K562 (cell line): ENCODE results near the gene PHKA2. TPM values are rescaled to one million over a fixed set of nuclear protein-coding genes. Genes with fewer than 3 reads are reported as not detected.

Source experiments
- ATAC-seq: fragments of 200-7000 bp; cut with Tn5 transposase; 3 replicates; pipeline ENCODE4 v1.9.1; 2020; ENCODE audit warnings: moderate library complexity
- BruUV-seq: library from RNA; stranded (reverse); fragments of 400-500 nt; replicated peaks from 2 replicates; lab custom pipeline; 2021; lab: Mats Ljungman, UMichigan
- CTCF ChIA-PET: fragments of 300-600 bp; formaldehyde crosslinking; extraction: SDS; loops from one replicate; lab custom pipeline; 2021; ENCODE audit warnings: low intra/inter-chr PET ratio; lab: Yijun Ruan, JAX
- POLR2A ChIA-PET: fragments of 300-600, 350-650 bp; sonication (Branson Sonifier 250); formaldehyde crosslinking; extraction: SDS; loops from one replicate; lab custom pipeline; 2021; ENCODE audit warnings: antibody characterized with exemption, inconsistent platforms; lab: Yijun Ruan, JAX
- DNase-seq, 4 experiments: peaks; one replicate each; pipeline versions ENCODE4 v3.0.0 to v3.0.0-alpha.2; 2011 to 2018; ENCODE audit warnings: low spot score in 3 of 4, mixed read lengths in 3 of 4; ENCODE audit errors: extremely low read depth in 1 of 4
- FAIRE-seq: peaks from 2 replicates; lab custom pipeline; 2011; peaks lifted over from hg19 to GRCh38; lab: Jason Lieb, UNC
- H2AFZ ChIP-seq: 2 replicates; pipeline ENCODE4 v1.6.0; 2011; ENCODE audit warnings: low read depth, low read length, control low read depth, inconsistent platforms
- H3K27ac ChIP-seq: fragments of 200-600 bp; 3 replicates; pipeline ENCODE4 v1.8.0; 2011; ENCODE audit warnings: low read depth, mild to moderate bottlenecking, control low read depth, inconsistent platforms, low read length, moderate library complexity, mixed read lengths; ENCODE audit errors: extremely low read depth
- H3K27me3 ChIP-seq, 2 experiments: fragments of 300-600 bp in 1 of 2; 2 replicates in 1 of 2; 3 replicates in 1 of 2; pipeline versions ENCODE4 v1.6.0 to v1.8.0; 2011; ENCODE audit warnings: inconsistent platforms in 2 of 2, low read length in 2 of 2, mild to moderate bottlenecking in 1 of 2, mixed read lengths in 1 of 2, moderate library complexity in 1 of 2; ENCODE audit not compliant: control insufficient read depth in 2 of 2, insufficient read depth in 2 of 2
- H3K36me3 ChIP-seq: fragments of 300-600 bp; 3 replicates; pipeline ENCODE4 v1.8.0; 2011; ENCODE audit warnings: mild to moderate bottlenecking, low read length, inconsistent platforms; ENCODE audit not compliant: control insufficient read depth, insufficient read depth
- H3K4me1 ChIP-seq, 2 experiments: fragments of 200-600 bp in 1 of 2; replicated peaks in 1 of 2; 2 replicates in 1 of 2; 3 replicates in 1 of 2; pipeline versions ENCODE4 v1.5.1 to v1.8.0; 2011; ENCODE audit warnings: inconsistent platforms in 2 of 2, low read length in 2 of 2, mild to moderate bottlenecking in 1 of 2, mixed read lengths in 1 of 2, moderate library complexity in 1 of 2; ENCODE audit not compliant: control insufficient read depth in 2 of 2, insufficient read depth in 2 of 2
- H3K4me2 ChIP-seq: 2 replicates; pipeline ENCODE4 v1.6.1; 2011; ENCODE audit warnings: low read length, control low read depth, inconsistent platforms, mixed read lengths; ENCODE audit not compliant: insufficient read depth
- H3K4me3 ChIP-seq: fragments of 200-600 bp; sonication (generic), shearing (Covaris generic); 2 replicates; pipeline ENCODE4 v1.5.1; 2016; ENCODE audit warnings: control low read depth, inconsistent platforms
- H3K79me2 ChIP-seq: fragments of 200-600 bp; 3 replicates; pipeline ENCODE4 v1.8.0; 2011; ENCODE audit warnings: low read length, inconsistent platforms; ENCODE audit not compliant: control insufficient read depth, insufficient read depth
- H3K9ac ChIP-seq, 2 experiments: 2 replicates each; pipeline versions ENCODE4 v1.6.0 to v1.6.1; 2011; ENCODE audit warnings: low read depth in 2 of 2, low read length in 2 of 2, control low read depth in 1 of 2, inconsistent platforms in 1 of 2, mild to moderate bottlenecking in 1 of 2, mixed read lengths in 1 of 2; ENCODE audit not compliant: insufficient read depth in 1 of 2
- H3K9me1 ChIP-seq: one replicate; pipeline ENCODE4 v1.6.0; 2011; ENCODE audit warnings: inconsistent platforms, mild to moderate bottlenecking, low read length, moderate library complexity; ENCODE audit not compliant: control insufficient read depth, insufficient read depth
- H3K9me3 ChIP-seq: replicated peaks from 2 replicates; pipeline ENCODE4 v1.5.1; 2011; ENCODE audit warnings: low read depth, low read length, inconsistent platforms; ENCODE audit not compliant: control insufficient read depth, insufficient read depth
- H4K20me1 ChIP-seq: replicated peaks from 2 replicates; pipeline ENCODE4 v1.6.1; 2011; ENCODE audit warnings: low read length, inconsistent platforms, mixed read lengths; ENCODE audit not compliant: control insufficient read depth, insufficient read depth
- ARHGAP35 ChIP-seq: fragments of 450-650 bp; IDR thresholded peaks from 2 replicates; pipeline ENCODE4 v1.6.1; 2018; ENCODE audit not compliant: partially characterized antibody
- CEBPZ ChIP-seq: fragments of 150-350 bp; IDR thresholded peaks from 2 replicates; pipeline ENCODE4 v1.6.1; 2014; ENCODE audit warnings: low read depth, mild to moderate bottlenecking, low read length, borderline replicate concordance
- CREB3L1 ChIP-seq: fragments of 450-650 bp; IDR thresholded peaks from 2 replicates; pipeline ENCODE4 v1.6.1; 2014; ENCODE audit warnings: low read depth, mild to moderate bottlenecking, moderate library complexity, borderline replicate concordance
- E2F3 ChIP-seq: fragments of 250-450 bp; sonication (Bioruptor Pico); IDR thresholded peaks from 2 replicates; pipeline ENCODE4 v1.4.0; 2020; ENCODE audit warnings: mild to moderate bottlenecking
- JUND ChIP-seq, 2 experiments: IDR thresholded peaks; 2 replicates in 1 of 2; 3 replicates in 1 of 2; pipeline ENCODE4 v1.6.1; 2011; ENCODE audit warnings: borderline replicate concordance in 2 of 2, low read depth in 2 of 2, low read length in 2 of 2, improper control_type of control experiment in 1 of 2, missing biosample characterization in 1 of 2, missing genetic modification characterization in 1 of 2, missing genetic modification reagents in 1 of 2
- KHSRP ChIP-seq: fragments of 450-650 bp; IDR thresholded peaks from 2 replicates; pipeline ENCODE4 v1.6.1; 2017
- MAFK ChIP-seq: IDR thresholded peaks from 2 replicates; pipeline ENCODE4 v1.6.1; 2011; ENCODE audit warnings: low read length, improper control_type of control experiment
- MBD1 ChIP-seq: fragments of 250-450 bp; sonication (Bioruptor Pico); IDR thresholded peaks from 2 replicates; pipeline ENCODE4 v1.8.0; 2022; ENCODE audit warnings: inconsistent platforms
- RBM39 ChIP-seq: fragments of 200-400 bp; formaldehyde crosslinking; optimal IDR thresholded peaks from 2 replicates; pipeline ENCODE3; 2018; ENCODE audit warnings: low read depth, low read length
- SMAD3 ChIP-seq: fragments of 450-650 bp; formaldehyde crosslinking; conservative IDR thresholded peaks from 2 replicates; pipeline ENCODE4 v1.4.0; 2020; ENCODE audit warnings: mild to moderate bottlenecking
- SP2 ChIP-seq: IDR thresholded peaks from 2 replicates; pipeline ENCODE4 v1.6.1; 2011; ENCODE audit warnings: mild to moderate bottlenecking, low read depth, low read length, moderate library complexity; ENCODE audit not compliant: poor library complexity, severe bottlenecking; ENCODE audit errors: extremely low read depth
- SRF ChIP-seq, 2 experiments: fragments of 250-450, 450-650 bp in 1 of 2; sonication (Bioruptor Pico) in 1 of 2; sonication (generic) in 1 of 2; formaldehyde crosslinking; IDR thresholded peaks; 2 replicates each; pipeline versions ENCODE4 v1.5.0 to v1.5.1; 2020 to 2022; ENCODE audit warnings: mild to moderate bottlenecking in 1 of 2, missing genetic modification reagents in 1 of 2
- TEAD4 ChIP-seq, 2 experiments: sonication (generic) in 1 of 2; formaldehyde crosslinking in 1 of 2; IDR thresholded peaks; 2 replicates each; pipeline versions ENCODE4 v1.6.1 to v1.8.0; 2012 to 2022; ENCODE audit warnings: borderline replicate concordance in 1 of 2, inconsistent platforms in 1 of 2, low read length in 1 of 2, mild to moderate bottlenecking in 1 of 2, missing genetic modification reagents in 1 of 2
- ZNF232 ChIP-seq: sonication (generic); formaldehyde crosslinking; IDR thresholded peaks from 2 replicates; pipeline ENCODE4 v1.8.0; 2022; ENCODE audit warnings: mild to moderate bottlenecking, missing genetic modification reagents
- WGBS: fragments of 100-300 bp; shearing (Covaris generic); methylation state at CpG from one replicate; pipeline ENCODE4 v1.1.6; 2016; ENCODE audit warnings: low coverage, mixed read lengths; ENCODE audit not compliant: insufficient coverage; ENCODE audit errors: missing lambda C conversion rate; 5-methylcytosine and 5-hydroxymethylcytosine counted together
- in situ Hi-C: fragments of 300-500 bp; cut with MboI; formaldehyde crosslinking; loops from 4 replicates; pipeline ENCODE4 v1.15.0; 2018; ENCODE audit warnings: inconsistent platforms, mixed read lengths
- intact Hi-C: fragments of 100-400 bp; cut with micrococcal nuclease; formaldehyde crosslinking; loops from 2 replicates; pipeline ENCODE4 v1.14.2; 2022
- polyA plus RNA-seq, 8 experiments: library from polyadenylated mRNA; depleted of rRNA in 4 of 8; stranded (reverse) in 5 of 8; unstranded in 3 of 8; fragments of >200 nt; fragmentation: Nextera tagmentation in 2 of 8; fragmentation: Illumina TruSeq in 1 of 8; extraction: Ambion mirVana in 2 of 8; extraction: Trizol in 1 of 8; gene quantifications; 2 replicates each; pipeline versions ENCODE4 v1.2.1 to v1.2.3, GENCODE V29; 2011 to 2014; ENCODE audit warnings: inconsistent platforms in 1 of 8, missing spikeins in 1 of 8
- total RNA-seq, 7 experiments: library from RNA; depleted of rRNA in 6 of 7; stranded (reverse); fragments of >200 nt in 6 of 7; fragmentation: Illumina TruSeq in 2 of 7; extraction: Trizol in 2 of 7; gene quantifications; 2 replicates each; pipeline versions ENCODE4 v1.2.1 to v1.2.3, GENCODE V29; 2011 to 2021; ENCODE audit warnings: low replicate concordance in 1 of 7

PHKA2 gene
- total and polyA plus RNA-seq, 9 of the 15 experiments (the other 6 are each of a cell fraction or from before 2014, with no cell fraction given): 2.8 to 33.1 (median 20.3) TPM

- no peak for TF ChIP-seq CEBPZ
- no peak for TF ChIP-seq SP2
- no peak for TF ChIP-seq E2F3 (CRISPR knock-in tag)
- TF ChIP-seq MAFK: no peak
- TF ChIP-seq, all 486 proteins: peak for 0
Observed at GRCh38 chrX:19030805-19031204, 46.9 kb upstream of the PHKA2 start (continued).

- CTCF ChIA-PET: no interaction called here
- WGBS: 8% methylated on average over 6 of the region's 6 CpGs
- DNase-seq (no peak), ATAC-seq (no peak), FAIRE-seq (no peak)
- BruUV-seq: no TSS peak
- POLR2A ChIA-PET: no interaction called here
- Histone ChIP-seq H3K79me2 (no peaks in the 10 kb centered on the region), H4K20me1 (no peaks in the 10 kb centered on the region), H3K27me3 (peaks cover 0 to 13% of the 10 kb centered on the region in 2 experiments; a peak in 3 of 5 replicates), H3K4me3 (no peak overlapping the region), H3K9me3 (no peaks in the 10 kb centered on the region; the same call in 1 of the 2 replicates), H3K9ac (no peak overlapping the region), H3K27ac (no peak overlapping the region), H3K9me1 (no peaks in the 10 kb centered on the region), H3K4me2 (no peak overlapping the region), H3K4me1 (no peaks in the 10 kb centered on the region), H3K36me3 (no peaks in the 10 kb centered on the region), H2AFZ (no peak overlapping the region)
- in situ Hi-C loops (no loop called here), intact Hi-C loops (no loop called here)
- no peak for TF ChIP-seq KHSRP
- TF ChIP-seq CREB3L1: no peak
- no peak for TF ChIP-seq SMAD3
- no peak for TF ChIP-seq TEAD4 (IDR thresholded peaks at IDR 0.05; ENCODE audit: low read length)
- TF ChIP-seq TEAD4 (CRISPR knock-in tag; IDR thresholded peaks at IDR 0.05; ENCODE audit: borderline replicate concordance): no peak
- TF ChIP-seq RBM39: no peak
- TF ChIP-seq ZNF232 (CRISPR knock-in tag): no peak
- no peak for TF ChIP-seq MBD1 (CRISPR knock-in tag)
- TF ChIP-seq JUND (IDR thresholded peaks at IDR 0.05; ENCODE audit: borderline replicate concordance, low read depth, low read length): no peak
- TF ChIP-seq JUND (tag; IDR thresholded peaks at IDR 0.05; ENCODE audit: borderline replicate concordance, low read depth, low read length): no peak
- TF ChIP-seq SRF (CRISPR knock-in tag; IDR thresholded peaks at IDR 0.05): no peak
- TF ChIP-seq ARHGAP35: no peak
Observed at GRCh38 chrX:19028560-19028959, 44.6 kb upstream of the PHKA2 start.
